ENCODE measurements around the gene RETN.

RETN gene, protein sequence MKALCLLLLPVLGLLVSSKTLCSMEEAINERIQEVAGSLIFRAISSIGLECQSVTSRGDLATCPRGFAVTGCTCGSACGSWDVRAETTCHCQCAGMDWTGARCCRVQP

GRCh38 chr19:7668842-7669241 is at the start of gene RETN:
Gene RETN (plus strand): TSS chr19:7669049. CDS start chr19:7669327, 278 bp downstream.
- TF ChIP-seq, protein P1, sequence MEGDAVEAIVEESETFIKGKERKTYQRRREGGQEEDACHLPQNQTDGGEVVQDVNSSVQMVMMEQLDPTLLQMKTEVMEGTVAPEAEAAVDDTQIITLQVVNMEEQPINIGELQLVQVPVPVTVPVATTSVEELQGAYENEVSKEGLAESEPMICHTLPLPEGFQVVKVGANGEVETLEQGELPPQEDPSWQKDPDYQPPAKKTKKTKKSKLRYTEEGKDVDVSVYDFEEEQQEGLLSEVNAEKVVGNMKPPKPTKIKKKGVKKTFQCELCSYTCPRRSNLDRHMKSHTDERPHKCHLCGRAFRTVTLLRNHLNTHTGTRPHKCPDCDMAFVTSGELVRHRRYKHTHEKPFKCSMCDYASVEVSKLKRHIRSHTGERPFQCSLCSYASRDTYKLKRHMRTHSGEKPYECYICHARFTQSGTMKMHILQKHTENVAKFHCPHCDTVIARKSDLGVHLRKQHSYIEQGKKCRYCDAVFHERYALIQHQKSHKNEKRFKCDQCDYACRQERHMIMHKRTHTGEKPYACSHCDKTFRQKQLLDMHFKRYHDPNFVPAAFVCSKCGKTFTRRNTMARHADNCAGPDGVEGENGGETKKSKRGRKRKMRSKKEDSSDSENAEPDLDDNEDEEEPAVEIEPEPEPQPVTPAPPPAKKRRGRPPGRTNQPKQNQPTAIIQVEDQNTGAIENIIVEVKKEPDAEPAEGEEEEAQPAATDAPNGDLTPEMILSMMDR (IDR thresholded peaks at IDR 0.05; ENCODE audit: low read depth, low read length) = no peak

DNA sequence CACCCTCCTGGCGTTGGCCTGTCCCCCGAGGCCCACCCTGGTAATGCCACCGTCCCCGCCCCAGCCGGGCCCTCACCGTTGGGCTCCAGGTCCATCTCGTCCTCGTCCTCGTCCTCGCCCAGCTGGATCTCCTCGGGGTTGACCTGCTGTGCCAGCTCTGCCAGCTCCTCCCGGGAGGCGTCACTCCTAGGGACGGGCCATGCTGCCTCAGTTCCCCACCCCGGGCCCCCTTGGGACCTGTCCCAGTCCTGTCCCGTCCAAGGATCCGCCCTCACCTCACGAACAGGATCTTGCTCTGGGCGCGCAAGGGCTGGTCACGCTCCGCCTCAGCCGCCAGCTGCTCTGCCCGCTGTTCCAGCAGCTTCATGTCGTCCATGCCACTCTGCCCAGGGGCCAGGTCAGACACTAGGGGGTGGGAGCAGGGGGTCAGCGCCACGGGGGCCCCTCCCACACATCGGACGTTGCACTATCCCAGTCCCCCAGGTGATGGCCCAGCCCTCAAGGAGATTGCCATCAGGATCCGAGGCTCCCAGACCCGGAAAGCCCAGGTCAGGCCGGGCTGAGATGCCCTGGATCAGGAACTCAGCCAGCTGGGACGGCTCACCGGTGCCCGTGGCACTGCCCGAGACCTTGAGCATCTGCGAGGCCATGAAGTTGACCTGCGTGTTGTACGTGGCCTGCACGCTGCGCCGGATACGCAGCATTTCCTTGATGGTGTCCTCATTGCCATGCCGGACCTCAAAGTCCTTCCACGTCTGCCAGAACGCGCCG is 49.0 kb upstream of the RETN start:
- TF ChIP-seq, protein P1 (IDR thresholded peaks at IDR 0.05; ENCODE audit: low read depth, low read length) = no peak
- H3K4me3 ChIP-seq (ENCODE audit: low read depth, low read length) = no peak overlapping the region

More at GRCh38 chr19:7668842-7669241, at the start of gene RETN:
- H3K4me3 ChIP-seq (ENCODE audit: low read depth, low read length) = no peak within 1 kb of the TSS

GRCh38 chr19:7620442-7621412 is 48.1 kb upstream of the RETN start:
- no peak overlapping the region for H3K4me3 ChIP-seq (ENCODE audit: low read depth, low read length)

GRCh38 chr19:7622933-7623685 is 45.7 kb upstream of the RETN start:
- TF ChIP-seq, protein P1 (IDR thresholded peaks at IDR 0.05; ENCODE audit: low read depth, low read length) = no peak

More at GRCh38 chr19:7620442-7621412, 48.1 kb upstream of the RETN start:
- TF ChIP-seq, protein P1 (IDR thresholded peaks at IDR 0.05; ENCODE audit: low read depth, low read length) = no peak

DNA sequence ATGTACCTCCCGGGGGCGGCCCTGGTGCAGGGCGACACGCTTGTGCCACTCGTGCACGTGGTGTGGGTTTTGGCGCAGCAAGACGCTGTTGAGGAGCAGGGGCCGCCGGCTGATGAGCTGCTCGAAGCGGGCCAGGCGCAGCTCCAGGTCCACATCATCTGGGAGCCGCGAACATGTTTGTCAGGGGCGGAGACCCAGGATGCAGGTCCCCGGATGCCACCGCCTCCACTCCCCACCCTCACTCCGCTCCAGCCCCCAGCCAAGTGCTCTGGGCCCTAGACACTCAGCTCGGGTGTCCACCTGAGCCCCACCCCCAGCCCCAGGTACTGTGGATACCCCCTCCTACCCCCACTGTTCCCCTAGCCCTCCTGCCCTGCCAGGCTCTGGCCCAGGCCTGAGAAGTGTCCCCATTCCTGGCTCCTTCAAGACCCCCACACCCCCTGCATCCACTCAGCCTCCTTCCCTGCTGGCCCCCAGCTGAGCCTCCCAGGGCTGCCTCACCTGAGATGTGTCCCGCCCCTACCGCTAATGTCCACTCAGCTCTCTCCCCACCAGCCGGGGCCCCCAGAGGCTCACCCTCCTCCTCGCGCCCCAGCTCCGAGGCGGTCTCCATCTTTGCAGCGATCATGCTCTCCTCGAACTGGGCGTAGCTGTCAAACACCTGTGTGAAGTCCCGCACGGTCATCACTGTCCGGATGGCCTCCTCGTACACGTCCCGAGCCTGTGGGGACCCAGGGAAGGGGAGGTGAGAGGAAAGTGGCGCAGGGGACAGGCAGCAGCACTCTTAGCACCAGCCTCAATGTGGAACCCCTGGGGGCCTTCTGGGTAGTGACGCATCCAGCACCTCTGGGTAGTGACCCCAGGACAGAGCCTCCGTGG is 44.9 kb upstream of the RETN start:
- H3K4me3 ChIP-seq (ENCODE audit: low read depth, low read length) = no peak overlapping the region
- TF ChIP-seq, protein P1 (IDR thresholded peaks at IDR 0.05; ENCODE audit: low read depth, low read length) = no peak

More at GRCh38 chr19:7622933-7623685, 45.7 kb upstream of the RETN start:
- H3K4me3 ChIP-seq (ENCODE audit: low read depth, low read length) = no peak overlapping the region

DNA sequence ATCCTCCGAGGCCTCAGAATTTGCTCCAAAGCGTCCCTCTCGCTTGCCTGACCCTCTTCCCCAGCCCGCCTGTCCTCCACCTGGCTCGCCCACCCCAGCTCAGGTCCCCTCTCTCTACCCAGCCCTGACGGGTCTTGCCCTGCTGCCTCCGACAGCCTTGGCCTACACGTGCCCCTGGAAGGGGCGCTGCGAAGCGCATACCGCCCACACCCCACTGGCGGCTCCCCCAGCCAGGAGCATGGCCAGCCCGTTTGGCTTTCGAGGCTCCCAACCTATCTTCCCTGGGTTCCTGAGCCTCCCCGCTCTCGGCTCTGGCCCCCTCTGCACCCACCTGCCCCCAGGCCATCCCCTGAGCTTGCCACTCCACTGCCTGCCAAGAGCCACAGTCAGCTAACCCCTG is 44.0 kb upstream of the RETN start:
- H3K4me3 ChIP-seq (ENCODE audit: low read depth, low read length) = no peak overlapping the region
- TF ChIP-seq, protein P1 (IDR thresholded peaks at IDR 0.05; ENCODE audit: low read depth, low read length) = no peak

Measured in WI38 (cell line).